HG03521 (cell line): ENCODE data around the gene CAPG.
A peak's percentile ranks its signal among the peaks of the same experiment; 100 is the strongest.

ENCODE experiments used
- ATAC-seq: cut with Tn5 transposase; IDR thresholded peaks from one replicate; pipeline ENCODE4 v1.9.1; 2021; ENCODE audit warnings: mild to moderate bottlenecking, moderate library complexity; ENCODE audit not compliant: unreplicated experiment

Gene CAPG

DNA sequence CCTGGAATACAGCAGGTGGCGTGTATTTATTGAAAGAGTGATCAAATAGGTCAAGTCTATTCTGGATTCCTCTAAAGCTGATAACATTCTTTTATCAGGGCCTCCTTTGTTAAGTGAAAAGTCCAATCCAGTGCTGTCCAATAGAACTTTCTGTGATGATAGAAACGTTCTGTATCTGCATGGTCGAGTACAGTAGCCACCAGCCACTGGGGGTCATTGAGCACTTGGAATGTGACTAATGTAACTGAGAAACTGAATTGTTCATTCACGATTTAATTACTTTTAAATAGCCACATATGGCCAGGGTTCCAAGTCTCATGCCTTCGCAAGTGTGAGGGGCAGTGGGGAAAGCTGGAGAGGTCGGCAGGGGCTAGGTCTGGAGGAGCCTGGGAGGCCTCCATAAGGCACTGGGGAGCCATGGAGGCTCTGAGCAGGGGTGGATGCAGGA lies 28.9 kb upstream of the CAPG start:
- ATAC-seq: no peak

DNA sequence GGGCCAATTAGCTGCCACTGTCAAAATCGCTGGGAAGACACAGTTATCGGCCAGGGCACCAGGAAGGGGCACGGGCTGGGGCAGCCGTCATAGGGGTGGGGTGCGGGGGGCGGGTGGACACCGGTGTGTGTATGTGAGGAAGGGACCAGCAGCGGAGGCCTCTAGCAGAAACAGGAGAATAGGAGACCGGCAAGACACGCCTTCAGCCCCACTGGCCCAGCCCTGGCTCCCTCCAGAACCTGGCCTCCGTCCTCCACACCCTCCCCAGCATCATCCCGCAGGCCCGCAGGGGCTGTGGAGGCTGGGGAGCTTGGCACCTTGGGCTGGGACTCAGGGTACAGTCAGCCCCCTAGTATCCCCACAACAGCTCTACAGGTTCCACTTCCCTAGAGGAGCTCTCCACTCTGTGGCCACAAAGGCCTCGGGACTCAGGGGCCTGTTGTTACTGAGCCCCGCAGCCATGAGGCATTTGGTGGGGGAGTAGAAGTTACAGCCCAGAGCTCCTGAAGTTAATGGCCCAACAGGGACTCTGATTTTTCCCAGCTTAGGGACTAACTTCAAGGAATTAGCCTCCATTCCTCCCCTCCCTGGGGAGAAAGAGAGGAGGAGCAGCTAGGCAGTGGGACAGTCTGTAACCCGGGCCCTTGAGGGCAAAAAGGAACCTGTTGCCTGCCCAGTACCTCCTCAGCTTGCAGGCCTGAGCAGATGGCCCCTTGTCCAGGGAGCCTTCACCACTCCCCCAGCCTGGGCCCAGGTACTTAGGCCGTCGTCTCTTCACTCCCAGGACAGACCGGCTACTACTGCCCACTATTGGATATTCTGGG lies 28.2 kb upstream of the CAPG start:
- no peak for ATAC-seq

DNA sequence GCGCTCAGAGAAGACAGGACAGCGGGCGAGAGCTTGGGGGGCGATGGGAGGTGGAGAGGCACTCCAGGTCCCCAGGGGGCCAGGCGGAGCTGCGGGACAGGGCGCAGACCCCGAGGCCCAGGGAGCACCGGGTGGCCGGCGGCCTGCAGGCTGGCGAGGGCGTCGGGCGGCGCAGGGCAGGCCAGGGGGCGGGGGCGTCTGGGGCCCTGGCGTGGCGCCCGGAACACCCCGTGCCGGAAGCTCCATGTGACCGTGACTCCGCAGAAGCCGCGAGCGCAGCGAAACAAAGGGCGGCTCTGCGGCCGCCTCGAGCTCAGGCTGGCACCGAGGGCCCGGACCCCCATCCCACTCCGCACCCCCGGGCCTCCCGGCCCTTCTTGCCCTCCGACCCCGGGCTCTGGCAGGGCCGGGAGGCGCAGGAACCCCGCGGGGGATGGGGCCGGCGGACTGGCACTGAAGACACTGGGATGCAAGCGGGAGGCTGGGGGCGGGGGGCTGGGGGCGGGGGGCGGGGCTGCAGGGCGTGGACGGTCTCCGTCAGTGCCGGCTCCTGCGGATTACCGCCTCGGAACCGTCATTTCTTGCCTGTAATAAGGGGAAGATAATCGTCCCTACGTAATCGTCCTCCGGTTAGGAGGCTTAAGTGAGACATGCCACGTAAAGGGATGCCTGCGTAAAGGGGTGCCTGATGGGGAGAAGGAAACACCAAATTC lies 27.5 kb upstream of the CAPG start:
- ATAC-seq: peak; percentile 79

DNA sequence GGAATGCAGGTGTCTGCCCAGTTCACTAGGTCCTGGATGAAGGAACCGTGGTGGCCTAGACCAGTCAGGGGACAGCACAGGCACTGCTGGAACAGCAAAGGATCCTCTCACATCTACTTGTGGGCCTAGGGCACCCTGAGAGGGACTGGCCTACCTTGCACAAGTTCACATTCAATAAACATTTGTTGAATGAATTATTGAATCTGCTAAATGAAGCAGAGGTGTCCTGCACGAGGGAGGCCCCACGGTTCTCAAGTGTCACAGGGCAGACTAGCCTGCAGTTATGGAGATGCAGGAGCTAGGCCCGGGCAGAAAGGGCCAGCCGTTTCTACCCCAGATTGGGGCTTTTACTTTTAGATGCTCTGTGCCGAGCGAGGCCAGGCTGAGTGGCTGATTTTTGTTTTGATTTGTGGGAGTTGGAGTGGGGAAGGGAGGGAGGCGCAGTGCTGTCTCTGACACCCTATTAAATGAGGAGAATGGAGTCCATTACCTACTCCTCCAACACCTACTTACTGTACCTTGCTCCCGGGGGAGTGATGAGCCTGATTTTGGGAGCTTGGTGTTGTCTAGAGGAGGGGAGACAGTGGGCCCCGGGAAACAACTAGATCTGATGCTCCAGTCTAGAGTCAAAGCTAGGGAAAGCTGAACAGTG lies 26.8 kb upstream of the CAPG start:
- no peak for ATAC-seq

DNA sequence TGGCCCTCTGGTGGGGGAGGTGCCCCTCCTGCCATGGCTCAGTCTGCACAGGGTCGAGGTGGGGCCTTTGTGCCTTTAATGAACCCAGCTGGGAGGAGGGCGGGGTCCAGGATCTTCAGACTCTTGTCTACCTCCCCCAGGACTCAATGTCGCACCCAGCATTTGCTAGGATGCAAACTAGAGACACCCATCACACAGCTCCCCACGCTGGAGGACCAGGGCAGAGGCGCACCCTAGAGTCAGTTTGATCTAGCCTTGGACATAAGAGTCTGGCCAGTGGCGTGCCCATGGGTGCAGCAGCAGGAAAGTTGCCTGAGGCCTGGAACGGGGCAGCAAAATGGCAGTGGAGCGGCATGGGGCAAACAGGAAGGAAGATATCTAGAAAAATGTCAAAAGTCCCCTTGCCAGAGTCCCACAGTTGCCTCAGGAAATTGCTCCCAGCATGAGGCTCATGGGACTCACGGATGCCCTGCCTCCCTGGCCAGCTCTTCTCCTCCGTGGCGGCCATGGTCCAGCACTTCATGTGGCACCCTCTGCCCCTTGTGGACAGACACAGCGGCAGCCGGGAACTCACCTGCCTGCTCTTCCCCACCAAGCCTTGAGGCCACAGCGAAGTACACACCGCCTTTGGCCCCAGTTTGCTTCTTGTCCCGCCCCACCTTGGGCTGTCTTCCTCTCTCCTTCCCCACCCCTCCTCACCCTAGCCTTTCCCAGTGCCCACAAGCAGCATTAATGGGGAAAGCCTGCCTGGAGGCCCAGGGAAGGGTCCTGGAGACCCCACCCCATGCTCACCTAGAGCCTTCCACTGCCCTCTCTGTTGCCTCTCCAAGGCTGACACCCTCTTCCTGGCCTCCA lies 26.0 kb upstream of the CAPG start:
- ATAC-seq: no peak

DNA sequence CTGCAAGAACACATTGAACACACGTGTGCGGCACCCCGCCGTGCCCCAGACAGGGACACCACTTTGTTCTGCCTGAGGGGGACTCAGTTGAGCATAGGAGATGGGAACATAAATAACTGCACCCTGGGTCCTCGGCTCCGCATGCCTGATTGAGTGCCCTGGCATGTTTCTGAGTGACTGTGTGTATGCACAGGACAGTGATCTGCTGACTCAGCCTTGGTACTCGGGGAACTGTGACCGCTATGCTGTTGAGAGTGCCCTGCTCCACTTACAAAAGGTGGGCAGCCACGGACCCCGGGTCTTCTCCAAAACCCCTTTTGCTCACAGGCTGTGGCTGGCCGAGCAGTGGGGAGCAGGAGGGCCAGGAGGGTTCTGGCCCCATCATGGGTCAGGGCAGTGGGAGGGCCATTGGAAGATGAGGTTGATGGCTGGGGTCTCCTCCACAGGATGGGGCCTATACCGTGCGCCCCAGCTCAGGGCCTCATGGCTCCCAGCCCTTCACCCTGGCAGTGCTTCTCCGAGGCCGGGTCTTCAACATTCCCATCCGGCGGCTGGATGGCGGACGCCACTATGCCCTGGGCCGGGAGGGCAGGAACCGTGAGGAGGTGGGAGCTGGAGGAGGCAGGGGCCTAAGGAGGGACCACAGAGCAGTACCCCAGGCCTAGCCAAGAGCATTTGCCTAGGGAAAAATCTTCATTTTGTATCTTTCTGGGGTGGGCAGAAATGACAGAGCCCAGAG lies 25.2 kb upstream of the CAPG start:
- no peak for ATAC-seq

DNA sequence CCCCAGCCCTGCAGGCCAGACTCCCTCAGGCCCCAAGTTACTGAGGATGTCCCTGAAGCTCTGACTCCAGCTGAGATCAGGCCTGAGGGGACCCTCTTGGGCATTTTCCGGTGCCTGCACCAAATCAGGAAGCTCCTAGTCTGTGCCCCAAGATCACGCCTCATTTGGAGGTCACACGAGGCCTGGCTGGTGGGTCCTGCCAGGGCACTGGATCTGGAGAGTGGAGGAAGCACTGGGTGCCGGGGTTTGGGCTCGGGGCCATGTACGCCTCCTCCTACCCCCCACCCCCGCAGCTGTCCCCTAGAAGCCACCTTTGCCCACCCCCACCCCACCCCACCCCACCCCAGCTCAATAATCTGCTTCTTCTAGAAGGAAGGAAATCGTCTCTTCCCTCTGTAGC lies 24.5 kb upstream of the CAPG start:
- no peak for ATAC-seq

DNA sequence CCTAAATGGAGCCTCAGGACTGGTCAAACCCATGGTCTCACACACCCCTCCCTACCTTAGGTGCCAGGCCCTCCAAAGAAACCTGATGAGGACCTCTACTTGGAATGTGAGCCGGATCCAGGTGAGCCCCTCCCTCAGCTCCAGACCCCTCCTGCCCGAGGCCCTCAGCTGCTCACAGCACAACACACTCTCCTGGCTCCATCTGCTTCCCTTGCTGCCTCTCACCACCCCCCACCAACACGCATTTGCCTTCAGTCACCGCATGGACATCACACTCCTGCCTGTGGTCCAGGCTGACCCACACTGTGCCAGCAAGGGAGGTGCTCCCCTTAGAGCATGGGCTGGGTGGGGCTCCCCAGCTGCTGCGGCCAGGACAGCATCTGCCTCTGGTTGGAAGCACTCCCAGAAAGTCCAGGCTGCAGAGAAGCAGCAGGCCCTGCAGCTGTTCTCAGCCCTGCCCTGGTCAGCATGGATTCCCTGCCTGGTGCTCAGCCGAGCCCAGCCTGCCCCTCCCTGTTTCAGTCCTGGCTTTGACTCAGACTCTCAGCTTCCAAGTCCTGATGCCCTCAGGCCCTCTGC lies 23.4 kb upstream of the CAPG start:
- no peak for ATAC-seq

DNA sequence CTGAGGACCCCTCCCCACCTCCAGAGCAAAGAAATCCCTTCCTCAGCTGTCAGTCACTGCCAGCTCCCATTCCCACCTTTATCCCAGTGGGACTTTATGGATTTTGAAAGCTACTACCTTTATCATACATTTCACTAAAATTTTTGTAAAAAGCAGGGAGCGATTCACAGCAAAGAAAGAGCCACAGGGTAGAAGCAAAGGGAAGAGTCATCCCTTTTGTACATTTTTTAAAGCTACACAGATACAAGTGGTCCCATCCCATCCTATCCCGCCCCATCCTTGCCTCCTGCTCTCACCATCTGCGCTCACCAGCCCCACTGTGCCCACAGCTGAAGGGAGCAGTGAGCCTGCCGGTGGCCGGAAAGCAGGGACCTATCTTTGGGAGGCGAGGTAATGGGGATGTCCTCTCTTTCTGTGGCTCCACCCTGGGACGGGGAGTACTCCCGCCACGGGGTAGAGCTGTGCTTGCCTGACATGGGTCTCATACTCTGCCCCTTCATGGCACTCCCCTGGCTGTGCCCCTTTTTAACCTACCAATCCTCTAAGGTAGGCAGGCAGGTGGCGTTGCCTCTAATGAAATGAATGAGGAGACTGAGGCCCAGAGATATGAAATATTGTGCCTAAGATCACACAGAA lies 21.5 kb upstream of the CAPG start:
- no peak for ATAC-seq

DNA sequence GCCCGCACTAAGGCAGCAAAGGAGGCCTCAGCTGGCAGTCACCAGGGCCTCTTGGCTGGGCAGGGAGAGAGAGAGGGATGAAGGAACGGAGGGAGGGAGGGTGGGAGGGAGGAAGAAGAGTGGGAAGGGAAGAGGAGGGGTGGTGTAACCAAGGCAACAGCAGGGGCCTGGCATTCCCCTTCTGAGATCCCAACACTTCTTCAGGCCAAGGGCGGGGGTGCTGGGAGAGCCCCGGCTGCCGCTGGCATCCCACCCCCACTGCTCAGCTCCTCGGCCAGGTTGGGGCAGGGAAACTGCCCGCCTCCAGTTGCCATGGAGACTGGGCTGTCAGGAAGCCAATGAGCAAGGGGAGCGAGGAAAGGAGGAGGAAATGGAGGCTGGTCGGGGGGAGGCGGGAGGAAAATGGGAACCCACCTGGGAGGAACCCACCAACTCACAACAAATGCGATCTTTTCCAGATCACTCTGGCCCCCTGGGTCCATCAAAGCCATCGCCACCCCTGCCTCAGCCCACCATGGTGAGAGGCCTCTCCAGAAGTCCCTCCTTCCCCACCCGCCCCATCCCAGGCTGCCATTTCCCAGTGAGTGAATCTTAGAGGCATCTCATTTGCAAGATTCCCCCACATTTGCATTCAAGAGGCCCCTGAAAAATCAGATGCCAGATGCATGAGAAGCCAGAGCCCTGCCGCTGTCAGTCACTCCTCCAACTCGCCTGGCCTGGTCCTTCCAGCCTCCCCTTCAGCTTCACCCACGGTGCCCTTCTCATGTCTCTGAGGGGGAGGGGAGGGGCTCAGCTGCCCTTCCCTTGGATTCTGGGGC lies 20.8 kb upstream of the CAPG start:
- no peak for ATAC-seq

DNA sequence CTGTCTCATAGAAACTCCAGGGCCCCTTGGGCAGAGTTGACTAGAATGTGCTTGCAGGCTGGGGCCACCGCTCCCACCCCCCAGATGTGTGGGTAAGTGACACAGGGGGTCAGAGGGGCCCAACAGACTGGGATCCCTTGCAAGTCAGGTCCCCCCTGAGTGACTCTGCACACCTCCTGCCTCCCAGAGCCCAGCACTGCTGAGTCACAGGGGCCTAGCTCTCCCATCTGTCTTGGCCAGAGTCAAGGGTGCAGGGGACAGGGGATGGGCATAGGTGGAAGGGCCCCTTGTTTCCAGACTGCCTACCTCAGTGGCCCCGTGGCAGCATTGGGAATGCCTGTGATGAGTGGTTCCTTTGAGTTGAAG lies 19.7 kb upstream of the CAPG start:
- no peak for ATAC-seq

DNA sequence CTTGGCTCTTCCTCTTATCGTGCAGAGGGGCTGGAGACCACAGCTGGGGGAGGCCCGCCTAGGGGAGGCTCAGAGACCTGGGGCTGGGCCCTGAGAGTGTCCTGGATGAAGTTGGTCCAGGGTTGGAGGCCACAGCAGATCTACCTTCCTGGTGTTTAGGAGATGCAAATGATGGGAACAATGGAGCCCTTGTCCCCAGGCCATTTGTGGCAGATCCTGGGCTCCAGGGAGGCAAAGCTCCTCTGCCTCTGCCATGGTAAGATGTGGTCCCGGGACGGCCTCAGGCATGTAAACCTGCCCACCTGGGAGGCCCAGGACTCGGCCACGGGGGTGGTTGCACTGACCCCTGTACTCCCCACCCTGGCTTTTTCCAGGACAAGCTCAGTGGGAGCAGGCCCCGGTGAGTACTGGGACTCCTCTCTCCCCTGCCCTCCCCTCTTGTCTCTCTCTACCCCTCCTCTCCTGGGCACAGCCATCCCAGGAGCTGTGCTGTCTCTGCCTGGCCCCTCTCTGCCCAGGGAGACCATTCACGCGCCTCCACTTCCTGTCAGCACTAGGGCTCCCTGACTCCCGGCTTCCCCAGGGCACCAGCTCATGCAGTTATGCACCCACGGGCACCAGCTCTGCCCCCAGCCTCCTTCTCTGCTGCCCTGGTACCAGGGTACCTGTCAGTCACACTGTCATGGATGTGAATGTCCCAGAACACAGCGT lies 19.2 kb upstream of the CAPG start:
- no peak for ATAC-seq

DNA sequence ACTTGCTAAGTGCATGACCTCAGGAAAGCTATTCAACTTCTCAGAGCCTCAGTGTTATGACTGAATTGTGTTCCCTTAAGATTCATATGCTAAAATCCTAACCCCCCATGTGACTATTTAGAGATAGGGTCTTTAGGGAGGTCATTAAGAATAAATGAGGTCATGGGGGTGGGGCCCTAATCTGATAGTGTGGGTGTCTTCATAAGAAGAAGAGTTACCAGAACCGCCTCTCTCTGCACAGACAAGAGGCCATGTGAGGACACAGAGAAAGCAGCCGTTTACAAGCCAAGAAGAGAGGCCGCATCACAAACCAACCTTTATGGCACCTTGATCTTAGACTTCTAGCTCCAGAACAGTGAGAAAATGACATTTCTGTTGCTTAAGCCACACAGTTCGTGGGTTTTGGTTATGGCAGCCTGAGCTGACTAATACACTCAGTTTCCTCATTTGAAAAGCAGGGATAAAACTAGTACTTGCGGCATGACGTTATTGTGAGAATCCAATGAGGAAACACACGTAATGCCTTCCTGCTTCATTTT lies 18.2 kb upstream of the CAPG start:
- ATAC-seq: no peak

DNA sequence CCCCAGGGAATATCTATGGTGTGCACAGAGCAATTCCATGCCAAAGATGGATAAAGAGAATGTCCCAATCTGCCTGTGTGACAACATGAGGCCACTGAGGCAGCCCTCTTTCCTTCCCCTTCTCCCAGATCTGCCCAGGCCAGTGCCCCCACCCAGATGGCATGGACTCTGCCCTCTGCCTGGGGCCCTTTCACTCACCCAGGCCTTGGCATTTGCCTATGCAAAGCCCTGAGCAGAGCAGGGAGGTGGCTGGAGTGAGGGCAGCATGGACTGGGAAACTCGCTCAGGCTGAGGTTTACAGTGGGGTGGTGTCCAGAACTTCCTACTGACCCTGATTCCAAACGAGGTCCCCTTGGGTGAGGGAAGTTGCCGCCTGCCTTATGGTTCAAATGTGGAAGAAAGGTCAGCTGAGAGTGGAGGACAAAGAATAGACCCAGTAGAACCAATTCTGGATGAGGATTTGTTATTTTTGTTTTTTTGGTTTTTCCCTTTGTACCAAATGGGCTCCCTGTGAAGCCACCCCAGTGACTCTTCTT lies 17.2 kb upstream of the CAPG start:
- no peak for ATAC-seq

DNA sequence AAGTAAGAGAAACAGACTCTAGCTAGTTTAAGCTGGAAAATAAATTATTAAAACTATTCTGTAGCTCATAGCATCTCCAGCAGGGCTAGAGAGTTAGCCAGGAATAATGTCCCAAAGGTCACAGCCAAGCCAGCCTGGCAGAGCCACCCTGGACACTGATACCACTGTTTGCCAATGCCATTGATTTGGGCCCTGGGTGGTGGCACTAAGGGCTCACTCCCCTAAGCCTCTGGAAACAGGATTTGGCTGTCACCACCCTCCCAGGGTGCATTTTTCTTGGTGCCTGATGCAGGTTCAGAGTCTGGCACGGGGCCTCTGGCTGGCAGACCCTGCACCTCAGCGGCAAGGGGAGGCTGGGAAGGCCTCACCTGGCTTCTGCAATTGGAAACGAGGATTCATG lies 15.4 kb upstream of the CAPG start:
- ATAC-seq: no peak

DNA sequence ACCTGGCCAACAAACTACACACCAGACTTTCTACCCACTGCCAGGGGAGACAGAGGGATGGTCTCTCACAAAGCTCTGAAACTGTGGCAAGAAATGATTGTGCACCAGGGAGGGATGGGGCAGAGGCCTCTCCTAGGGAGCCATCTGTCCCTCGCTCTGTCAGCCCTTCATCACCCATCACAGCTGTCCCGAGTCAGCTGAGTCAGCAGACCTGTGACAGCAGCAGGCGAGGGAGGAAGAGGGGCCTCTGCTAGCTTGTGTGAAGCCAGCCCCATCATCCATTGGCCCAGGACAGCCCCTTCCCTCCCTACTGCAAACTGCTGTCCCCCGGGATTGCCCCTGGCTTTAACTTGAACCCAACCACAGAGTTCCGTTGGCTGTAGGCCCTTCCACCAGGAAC lies 13.4 kb upstream of the CAPG start:
- no peak for ATAC-seq

DNA sequence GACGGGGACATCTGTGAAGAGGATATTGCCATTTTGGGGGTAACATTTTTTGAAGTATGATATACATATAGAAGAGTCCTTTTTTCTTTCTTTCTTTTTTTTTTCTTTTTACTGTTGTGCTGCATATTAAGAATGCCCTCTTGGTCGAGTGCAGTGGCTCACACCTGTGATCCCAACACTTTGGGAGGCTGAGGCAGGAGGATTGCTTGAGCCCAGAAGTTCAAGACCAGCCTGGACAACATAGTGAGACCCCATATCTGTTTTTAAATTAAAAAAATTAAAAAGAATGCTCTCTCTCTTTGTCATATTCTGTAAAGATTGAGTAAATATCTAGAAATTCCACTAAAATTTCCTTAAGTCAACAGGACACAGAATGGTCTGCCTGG lies 11.9 kb upstream of the CAPG start:
- no peak for ATAC-seq
